Tibial nerve (tissue), 4 donors: ENCODE data around the gene USP16. TPM values are rescaled to one million over a fixed set of nuclear protein-coding genes. Genes with fewer than 3 reads are reported as not detected.
"Not testable (repeated sequence)": the region's sequence is repeated elsewhere in the genome, so short reads cannot be mapped to it uniquely, and the experiment has no call there.

ENCODE experiments used
- DNase-seq, 2 donors: peaks; one replicate each; pipeline ENCODE4 v3.0.0-alpha.2; 2019; ENCODE audit warnings: low spot score in 2 of 2
- H3K27ac ChIP-seq, 4 donors: fragments of 200-600 bp; sonication (generic) in 3 of 4; one replicate each; pipeline ENCODE4 v1.5.1; 2017 to 2019; ENCODE audit warnings: mild to moderate bottlenecking in 1 of 4
- H3K27me3 ChIP-seq, 2 donors: fragments of 200-600 bp; sonication (generic) in 1 of 2; one replicate each; pipeline versions ENCODE4 v1.5.1 to v1.6.0; 2017 to 2019
- H3K36me3 ChIP-seq, 3 donors: fragments of 200-600 bp; sonication (generic); one replicate each; pipeline ENCODE4 v1.5.1; 2018 to 2019
- H3K4me1 ChIP-seq, 4 donors: fragments of 200-600 bp; sonication (generic) in 3 of 4; one replicate each; pipeline ENCODE4 v1.5.1; 2017 to 2019
- H3K4me3 ChIP-seq, 4 donors: fragments of 200-600 bp; sonication (generic) in 3 of 4; one replicate each; pipeline ENCODE4 v1.5.1; 2017 to 2019; ENCODE audit warnings: mild to moderate bottlenecking in 1 of 4, moderate library complexity in 1 of 4
- H3K9me3 ChIP-seq, 4 donors: fragments of 200-600 bp; sonication (generic) in 3 of 4; one replicate each; pipeline ENCODE4 v1.5.1; 2017 to 2019
- EP300 ChIP-seq, 2 donors: sonication (generic); formaldehyde crosslinking; IDR thresholded peaks; one replicate each; pipeline ENCODE4 v1.6.1; 2017; ENCODE audit warnings: antibody characterized with exemption in 2 of 2, mild to moderate bottlenecking in 1 of 2
- POLR2A ChIP-seq, 2 donors: fragments of 450-650 bp; IDR thresholded peaks; one replicate each; pipeline ENCODE4 v1.6.1; 2017; ENCODE audit warnings: antibody characterized with exemption in 2 of 2, mild to moderate bottlenecking in 2 of 2, moderate library complexity in 2 of 2
- WGBS, 2 donors: methylation state at CpG; one replicate each; pipeline ENCODE4 v1.1.5; 2018; 5-methylcytosine and 5-hydroxymethylcytosine counted together
- total RNA-seq, 4 donors: library from RNA; depleted of rRNA; stranded (reverse); fragments of >200 nt; gene quantifications; one replicate each; pipeline ENCODE4 v1.1.0, GENCODE V29; 2016
- TF ChIP-seq, protein P1 (sequence below), 5 experiments: fragments of 200-600 bp in 3 of 5; fragments of 450-650 bp in 2 of 5; sonication (generic) in 3 of 5; IDR thresholded peaks; one replicate each; pipeline ENCODE4 v1.5.1; 2016 to 2019; ENCODE audit warnings: antibody characterized with exemption in 5 of 5, mild to moderate bottlenecking in 3 of 5, moderate library complexity in 2 of 5

The USP16 gene
- total RNA-seq, 4 donors from 2014 or later, result 29.2 to 43.1 (median 33.8) TPM

- Histone ChIP-seq H3K9me3 (no peaks in the 10 kb centered on the region), H3K4me3 (no peak overlapping the region), H3K4me1 (peaks cover 0 to 33% (median 21%) of the 10 kb centered on the region in 4 donors), H3K27ac (peak overlapping the region in 1 of 4 donors; percentile 83), H3K27me3 (no peaks in the 10 kb centered on the region), H3K36me3 (no peaks in the 10 kb centered on the region)
- TF ChIP-seq, protein P1, sequence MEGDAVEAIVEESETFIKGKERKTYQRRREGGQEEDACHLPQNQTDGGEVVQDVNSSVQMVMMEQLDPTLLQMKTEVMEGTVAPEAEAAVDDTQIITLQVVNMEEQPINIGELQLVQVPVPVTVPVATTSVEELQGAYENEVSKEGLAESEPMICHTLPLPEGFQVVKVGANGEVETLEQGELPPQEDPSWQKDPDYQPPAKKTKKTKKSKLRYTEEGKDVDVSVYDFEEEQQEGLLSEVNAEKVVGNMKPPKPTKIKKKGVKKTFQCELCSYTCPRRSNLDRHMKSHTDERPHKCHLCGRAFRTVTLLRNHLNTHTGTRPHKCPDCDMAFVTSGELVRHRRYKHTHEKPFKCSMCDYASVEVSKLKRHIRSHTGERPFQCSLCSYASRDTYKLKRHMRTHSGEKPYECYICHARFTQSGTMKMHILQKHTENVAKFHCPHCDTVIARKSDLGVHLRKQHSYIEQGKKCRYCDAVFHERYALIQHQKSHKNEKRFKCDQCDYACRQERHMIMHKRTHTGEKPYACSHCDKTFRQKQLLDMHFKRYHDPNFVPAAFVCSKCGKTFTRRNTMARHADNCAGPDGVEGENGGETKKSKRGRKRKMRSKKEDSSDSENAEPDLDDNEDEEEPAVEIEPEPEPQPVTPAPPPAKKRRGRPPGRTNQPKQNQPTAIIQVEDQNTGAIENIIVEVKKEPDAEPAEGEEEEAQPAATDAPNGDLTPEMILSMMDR (IDR thresholded peaks at IDR 0.05), result no peak
- no peak for TF ChIP-seq EP300 (IDR thresholded peaks at IDR 0.05)
- no peak for TF ChIP-seq POLR2A (IDR thresholded peaks at IDR 0.05)
- 89 to 94% methylated on average over 9 of the region's 9 CpGs for WGBS, 2 donors
- DNase-seq, result no peak
Observed at GRCh38 chr21:29075706-29076466, 51.4 kb downstream of the USP16 start.

DNA sequence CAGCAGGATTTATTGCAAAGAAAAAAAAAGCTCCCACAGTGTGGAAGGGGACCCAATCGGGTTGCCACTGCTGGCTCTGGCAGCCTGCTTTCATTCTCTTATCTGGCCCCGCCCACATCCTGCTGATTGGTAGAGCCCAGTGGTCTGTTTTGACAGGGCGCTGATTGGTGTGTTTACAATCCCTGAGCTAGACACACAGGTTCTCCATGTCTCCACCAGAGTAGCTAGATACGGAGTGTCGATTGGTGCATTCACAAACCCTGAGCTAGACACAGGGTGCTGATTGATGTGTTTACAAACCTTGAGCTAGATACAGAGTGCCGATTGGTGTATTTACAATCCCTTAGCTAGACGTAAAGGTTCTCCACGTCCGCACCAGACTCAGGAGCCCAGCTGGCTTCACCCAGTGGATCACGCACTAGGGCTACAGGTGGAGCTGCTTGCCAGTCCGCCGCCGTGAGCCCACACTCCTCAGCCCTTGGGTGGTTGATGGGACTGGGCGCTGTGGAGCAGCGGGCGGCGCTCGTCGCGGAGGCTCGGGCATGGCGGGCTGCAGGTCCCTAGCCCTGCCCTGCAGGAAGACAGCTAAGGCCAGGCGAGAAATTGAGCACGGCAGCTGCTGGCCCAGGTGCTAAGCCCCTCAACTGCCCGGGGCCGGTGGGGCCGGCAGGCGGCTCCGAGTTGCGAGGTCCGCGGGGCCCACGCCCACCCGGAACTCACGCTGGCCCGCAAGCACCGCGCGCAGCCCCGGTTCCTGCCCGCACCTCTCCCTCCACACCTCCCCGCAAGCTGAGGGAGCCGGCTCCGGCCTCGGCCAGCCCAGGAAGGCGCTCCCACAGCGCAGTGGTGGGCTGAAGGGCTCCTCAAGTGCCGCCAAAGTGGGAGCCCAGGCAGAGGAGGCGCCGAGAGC, 52.5 kb downstream of the USP16 start:
- DNase-seq, result peak; percentile 41 to 61
- peaks cover 0 to 22% (median 10%) of the 10 kb centered on the region in 4 donors for H3K4me1 ChIP-seq

DNA sequence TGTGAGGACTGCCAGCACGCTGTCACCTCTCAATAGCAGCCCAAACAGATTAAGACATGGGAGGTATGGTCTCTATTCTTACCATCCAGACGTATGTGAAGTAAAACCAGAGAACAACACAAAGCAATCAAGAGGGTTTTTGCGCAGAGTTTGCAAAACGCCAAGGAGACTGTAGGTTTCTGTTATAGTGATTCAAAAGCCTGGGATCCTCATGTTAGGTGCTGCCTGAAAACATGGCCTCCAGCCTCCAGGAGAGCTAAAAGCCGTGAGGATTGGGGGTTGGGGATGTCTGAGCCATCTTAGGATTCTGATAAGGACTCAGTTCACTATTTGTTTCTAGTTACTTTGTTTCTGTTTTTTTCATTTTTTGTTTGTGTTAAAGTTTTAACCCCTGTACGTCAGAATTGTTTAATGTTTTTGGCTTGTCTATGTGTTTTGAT, 53.2 kb downstream of the USP16 start:
- H3K27me3 ChIP-seq, result no peaks in the 10 kb centered on the region
- TF ChIP-seq POLR2A (IDR thresholded peaks at IDR 0.05) (no peak), EP300 (IDR thresholded peaks at IDR 0.05) (no peak)
- TF ChIP-seq, protein P1 (IDR thresholded peaks at IDR 0.05), result no peak
- H3K4me3 ChIP-seq, result peak overlapping the region; percentile 13 to 60 (median 50)
- no peaks in the 10 kb centered on the region for H3K9me3 ChIP-seq
- no peaks in the 10 kb centered on the region for H3K36me3 ChIP-seq
- no peak for DNase-seq
- peaks cover 0 to 16% (median 4%) of the 10 kb centered on the region in 4 donors for H3K4me1 ChIP-seq
- WGBS, 2 donors, result 54 to 66% methylated on average over 6 of the region's 6 CpGs
- H3K27ac ChIP-seq, result peak overlapping the region; percentile 59 to 84 (median 84)

More for the DNA sequence above, 52.5 kb downstream of the USP16 start:
- TF ChIP-seq EP300 (IDR thresholded peaks at IDR 0.05) (peak in 1 of 2 donors; percentile 26), POLR2A (IDR thresholded peaks at IDR 0.05) (peak in 1 of 2 donors; percentile 53)
- Histone ChIP-seq H3K4me3 (peak overlapping the region; percentile 13 to 60 (median 50)), H3K27ac (peak overlapping the region; percentile 59 to 84 (median 84))
- H3K9me3 ChIP-seq, H3K36me3 ChIP-seq, H3K27me3 ChIP-seq: not testable (repeated sequence)
- 65 to 69% methylated on average over 16 to 47 of the region's 50 CpGs for WGBS, 2 donors

GRCh38 chr21:29078869-29079767, 54.6 kb downstream of the USP16 start:
- peaks cover 0 to 14% (median 4%) of the 10 kb centered on the region in 4 donors for H3K4me1 ChIP-seq
- WGBS, 2 donors, result 68 to 69% methylated on average over 8 of the region's 8 CpGs
- TF ChIP-seq EP300 (IDR thresholded peaks at IDR 0.05) (no peak), POLR2A (IDR thresholded peaks at IDR 0.05) (no peak)
- TF ChIP-seq, protein P1 (IDR thresholded peaks at IDR 0.05), result no peak
- H3K4me3 ChIP-seq, result no peak overlapping the region
- H3K27me3 ChIP-seq, result no peaks in the 10 kb centered on the region
- peak overlapping the region in 2 of 4 donors; percentile 15 to 48 for H3K27ac ChIP-seq
- H3K36me3 ChIP-seq, result no peaks in the 10 kb centered on the region
- no peaks in the 10 kb centered on the region for H3K9me3 ChIP-seq
- DNase-seq, result peak in 1 of 2 donors; percentile 40
